Left ventricle myocardium inferior (tissue), 1 donor: Measurements from ENCODE around the gene VIL1. TPM values are rescaled to one million over a fixed set of nuclear protein-coding genes. Genes with fewer than 3 reads are reported as not detected.

Experiments used
- DNase-seq: peaks from one replicate; pipeline ENCODE4 v3.0.0-alpha.2; 2020
- H3K27ac ChIP-seq: fragments of 200-600 bp; replicated peaks from 2 replicates; pipeline ENCODE4 v1.8.0; 2021
- H3K27me3 ChIP-seq: fragments of 200-600 bp; 2 replicates; pipeline ENCODE4 v1.8.0; 2021; ENCODE audit warnings: low read depth
- H3K36me3 ChIP-seq: fragments of 200-600 bp; 2 replicates; pipeline ENCODE4 v1.8.0; 2021
- H3K4me1 ChIP-seq: fragments of 200-600 bp; 2 replicates; pipeline ENCODE4 v1.8.0; 2021
- H3K4me3 ChIP-seq: fragments of 200-600 bp; 2 replicates; pipeline ENCODE4 v1.8.0; 2021; ENCODE audit warnings: mild to moderate bottlenecking, moderate library complexity
- H3K9me3 ChIP-seq: fragments of 200-600 bp; replicated peaks from 2 replicates; pipeline ENCODE4 v1.8.0; 2021
- CTCF ChIP-seq: fragments of 200-600 bp; IDR thresholded peaks from 2 replicates; pipeline ENCODE4 v1.8.0; 2021; ENCODE audit warnings: antibody characterized with exemption, mild to moderate bottlenecking, borderline replicate concordance
- intact Hi-C: fragments of 100-400 bp; cut with micrococcal nuclease; formaldehyde crosslinking; loops from one replicate; pipeline ENCODE4 v1.11.0; 2022
- total RNA-seq: library from RNA; stranded (reverse); fragmentation: NEBNext Ultra II Directional; extraction: Animal tissue kit (Norgen Biotek cat#: 25700); gene quantifications from one replicate; pipeline ENCODE4 v1.2.1, GENCODE V29; 2021
- donor health status: DM: no; HTN: yes; CAD: no; lungs with severe emphysema.

Gene VIL1
- total RNA-seq, 1 donor from 2014 or later = not detected

GRCh38 chr2:218474527-218474926 is 55.6 kb downstream of the VIL1 start:
- intact Hi-C loops = no loop called here
- no peak for DNase-seq
- H3K9me3 ChIP-seq = no peaks in the 10 kb centered on the region
- H3K27ac ChIP-seq = no peak overlapping the region
- H3K27me3 ChIP-seq = no peaks in the 10 kb centered on the region
- no peak for TF ChIP-seq CTCF
- peaks cover 8% of the 10 kb centered on the region for H3K4me1 ChIP-seq
- H3K4me3 ChIP-seq = no peak overlapping the region
- H3K36me3 ChIP-seq = peaks cover 68% of the 10 kb centered on the region

GRCh38 chr2:218476676-218477075 is 57.8 kb downstream of the VIL1 start:
- DNase-seq = no peak
- Histone ChIP-seq H3K4me3 (no peak overlapping the region), H3K27ac (no peak overlapping the region), H3K9me3 (no peaks in the 10 kb centered on the region), H3K36me3 (peaks cover 78% of the 10 kb centered on the region), H3K4me1 (peaks cover 8% of the 10 kb centered on the region), H3K27me3 (no peaks in the 10 kb centered on the region)
- no peak for TF ChIP-seq CTCF
- intact Hi-C loops = no loop called here

GRCh38 chr2:218477247-218477646 is 58.3 kb downstream of the VIL1 start:
- DNase-seq = no peak
- Histone ChIP-seq H3K4me1 (peaks cover 8% of the 10 kb centered on the region), H3K36me3 (peaks cover 80% of the 10 kb centered on the region), H3K27me3 (no peaks in the 10 kb centered on the region), H3K9me3 (no peaks in the 10 kb centered on the region), H3K4me3 (no peak overlapping the region), H3K27ac (no peak overlapping the region)
- intact Hi-C loops = no loop called here
- TF ChIP-seq CTCF = no peak

- intact Hi-C loops = no loop called here
- no peak for TF ChIP-seq CTCF
- Histone ChIP-seq H3K27ac (no peak overlapping the region), H3K36me3 (peaks cover 75% of the 10 kb centered on the region), H3K9me3 (no peaks in the 10 kb centered on the region), H3K4me3 (no peak overlapping the region), H3K4me1 (peaks cover 8% of the 10 kb centered on the region), H3K27me3 (no peaks in the 10 kb centered on the region)
- no peak for DNase-seq
Observed at GRCh38 chr2:218478544-218478943, 59.6 kb downstream of the VIL1 start.

- H3K36me3 ChIP-seq = peaks cover 73% of the 10 kb centered on the region
Observed at GRCh38 chr2:218479595-218479994, 60.7 kb downstream of the VIL1 start.

More at GRCh38 chr2:218479595-218479994, 60.7 kb downstream of the VIL1 start:
- intact Hi-C loops = no loop called here
- TF ChIP-seq CTCF = no peak
- Histone ChIP-seq H3K27me3 (no peaks in the 10 kb centered on the region), H3K27ac (no peak overlapping the region), H3K4me1 (peaks cover 8% of the 10 kb centered on the region), H3K9me3 (no peaks in the 10 kb centered on the region), H3K4me3 (no peak overlapping the region)
- no peak for DNase-seq
